ENCODE measurements around the gene GFOD2.
"Not testable (repeated sequence)": the region's sequence is repeated elsewhere in the genome, so short reads cannot be mapped to it uniquely, and the experiment has no call there.

The GFOD2 gene

GRCh38 chr16:67699265-67699664 lies 19.9 kb downstream of the GFOD2 start:
- DNase-seq = no peak

GRCh38 chr16:67697422-67698185 lies 21.5 kb downstream of the GFOD2 start:
- no peak for DNase-seq

- no peak for DNase-seq
Measured at GRCh38 chr16:67694611-67695010, 24.5 kb downstream of the GFOD2 start.

- DNase-seq = not testable (repeated sequence)
Measured at GRCh38 chr16:67693517-67694285, 25.4 kb downstream of the GFOD2 start.

GRCh38 chr16:67685388-67686112 lies 33.6 kb downstream of the GFOD2 start:
- DNase-seq = no peak

- no peak for DNase-seq
Measured at GRCh38 chr16:67683767-67684166, 35.3 kb downstream of the GFOD2 start.

GRCh38 chr16:67679935-67680897 lies 38.9 kb downstream of the GFOD2 start:
- no peak for DNase-seq

- DNase-seq = no peak
Measured at GRCh38 chr16:67678354-67679023, 40.6 kb downstream of the GFOD2 start.

- no peak for DNase-seq
Measured at GRCh38 chr16:67677712-67678111, 41.4 kb downstream of the GFOD2 start.

GRCh38 chr16:67676939-67677338 lies 42.2 kb downstream of the GFOD2 start:
- no peak for DNase-seq

- DNase-seq = no peak
Measured at GRCh38 chr16:67676516-67676915, 42.6 kb downstream of the GFOD2 start.

- DNase-seq = no peak
Measured at GRCh38 chr16:67675999-67676398, 43.1 kb downstream of the GFOD2 start.

GRCh38 chr16:67675579-67675935 lies 43.6 kb downstream of the GFOD2 start:
- no peak for DNase-seq

GRCh38 chr16:67674851-67675578 lies 44.1 kb downstream of the GFOD2 start:
- no peak for DNase-seq

- no peak for DNase-seq
Measured at GRCh38 chr16:67673712-67674580, 45.2 kb downstream of the GFOD2 start.

GRCh38 chr16:67672739-67673662 lies 46.1 kb downstream of the GFOD2 start:
- DNase-seq = no peak

GRCh38 chr16:67672306-67672705 lies 46.8 kb downstream of the GFOD2 start:
- no peak for DNase-seq

- DNase-seq = no peak
Measured at GRCh38 chr16:67669499-67670101, 49.5 kb downstream of the GFOD2 start.

Measured in activated T-cell treated with anti-CD3 and anti-CD28 coated beads for 4 hours (primary cell).